Measurements from ENCODE around the gene OR2AT4. TPM values are rescaled to one million over a fixed set of nuclear protein-coding genes. Genes with fewer than 3 reads are reported as not detected.

The OR2AT4 gene
- total and polyA plus RNA-seq, 7 experiments from 2014 or later = not detected

DNA sequence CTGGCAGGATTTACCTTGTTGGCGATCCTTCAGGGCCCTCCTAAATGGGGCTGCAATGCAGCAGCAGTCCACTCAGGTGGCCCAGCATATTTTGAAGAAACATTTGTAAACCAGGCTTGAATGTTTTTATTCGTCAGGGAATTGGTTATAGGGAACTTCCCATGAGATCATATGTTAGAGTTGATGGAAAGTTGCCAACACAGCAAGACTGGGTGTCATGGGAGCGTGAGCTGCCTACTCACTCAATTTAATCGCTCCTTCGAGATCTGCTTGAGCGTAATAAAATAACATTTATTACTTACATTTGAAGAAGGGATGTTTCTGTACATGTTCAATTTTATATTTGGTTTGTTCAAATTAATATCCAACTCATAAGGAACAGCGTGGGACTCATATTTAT is 19.4 kb downstream of the OR2AT4 start:
- no peak for ATAC-seq
- DNase-seq = no peak
- H3K36me3 Mint-ChIP-seq = no peaks in the 10 kb centered on the region
- no peak overlapping the region for H3K27ac Mint-ChIP-seq
- H3K9me3 ChIP-seq (ENCODE audit: control insufficient read depth in 2 of 3, low read length in 3 of 3) = no peaks in the 10 kb centered on the region
- no peaks in the 10 kb centered on the region for H3K4me1 ChIP-seq (ENCODE audit: control insufficient read depth in 2 of 2, insufficient read depth in 2 of 2, low read length in 2 of 2)
- H3K27me3 Mint-ChIP-seq = peaks cover 18 to 26% (median 23%) of the 10 kb centered on the region in 5 donors
- H3K27ac ChIP-seq (ENCODE audit: low read depth, low read length) = no peak overlapping the region
- no peaks in the 10 kb centered on the region for H3K4me1 Mint-ChIP-seq
- H3K27me3 ChIP-seq (ENCODE audit: control insufficient read depth in 2 of 2, insufficient read depth in 2 of 2, low read length in 2 of 2) = no peaks in the 10 kb centered on the region
- ChIA-PET CTCF (no interaction called here), POLR2A (no interaction called here)
- H3K4me3 ChIP-seq (ENCODE audit: low read length) = no peak overlapping the region
- peaks cover 0 to 2% (median 0%) of the 10 kb centered on the region in 11 donors for H3K9me3 Mint-ChIP-seq
- intact Hi-C loops (cut with micrococcal nuclease) = no loop called here
- H3K4me3 Mint-ChIP-seq = no peak overlapping the region
- no peaks in the 10 kb centered on the region for H3K36me3 ChIP-seq (ENCODE audit: control insufficient read depth in 2 of 3, insufficient read depth in 3 of 3, low read length in 3 of 3)

DNA sequence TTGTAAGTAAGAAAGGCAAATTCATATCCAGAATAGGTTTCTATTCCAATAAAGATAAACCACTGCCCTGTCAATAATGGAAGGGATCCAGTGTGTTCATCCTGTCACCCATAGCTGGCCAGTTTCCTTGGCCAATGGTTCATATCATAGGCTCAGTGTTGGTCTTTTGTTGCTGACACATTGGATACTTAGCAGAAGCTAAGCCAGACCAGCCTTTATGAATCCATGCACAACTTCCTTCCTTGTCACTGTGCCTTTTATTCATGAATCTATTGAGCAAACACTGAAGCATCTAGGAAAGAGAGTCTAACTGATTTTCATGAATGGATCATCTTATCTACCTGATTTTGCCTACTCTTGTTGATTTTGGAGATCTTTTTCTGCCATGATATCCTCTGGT is 20.0 kb downstream of the OR2AT4 start:
- Histone ChIP-seq H3K27ac (ENCODE audit: low read depth, low read length) (no peak overlapping the region), H3K4me1 (ENCODE audit: control insufficient read depth in 2 of 2, insufficient read depth in 2 of 2, low read length in 2 of 2) (no peaks in the 10 kb centered on the region), H3K9me3 (ENCODE audit: control insufficient read depth in 2 of 3, low read length in 3 of 3) (no peaks in the 10 kb centered on the region), H3K36me3 (ENCODE audit: control insufficient read depth in 2 of 3, insufficient read depth in 3 of 3, low read length in 3 of 3) (no peaks in the 10 kb centered on the region), H3K4me3 (ENCODE audit: low read length) (no peak overlapping the region), H3K27me3 (ENCODE audit: control insufficient read depth in 2 of 2, insufficient read depth in 2 of 2, low read length in 2 of 2) (no peaks in the 10 kb centered on the region)
- DNase-seq = no peak
- H3K27me3 Mint-ChIP-seq = peaks cover 16 to 25% (median 23%) of the 10 kb centered on the region in 5 donors
- no peaks in the 10 kb centered on the region for H3K4me1 Mint-ChIP-seq
- no peak overlapping the region for H3K27ac Mint-ChIP-seq
- H3K4me3 Mint-ChIP-seq = no peak overlapping the region
- peaks cover 0 to 2% (median 0%) of the 10 kb centered on the region in 11 donors for H3K9me3 Mint-ChIP-seq
- ATAC-seq = no peak
- CTCF ChIA-PET = no interaction called here
- intact Hi-C loops (cut with micrococcal nuclease) = no loop called here
- no peaks in the 10 kb centered on the region for H3K36me3 Mint-ChIP-seq
- POLR2A ChIA-PET = no interaction called here

DNA sequence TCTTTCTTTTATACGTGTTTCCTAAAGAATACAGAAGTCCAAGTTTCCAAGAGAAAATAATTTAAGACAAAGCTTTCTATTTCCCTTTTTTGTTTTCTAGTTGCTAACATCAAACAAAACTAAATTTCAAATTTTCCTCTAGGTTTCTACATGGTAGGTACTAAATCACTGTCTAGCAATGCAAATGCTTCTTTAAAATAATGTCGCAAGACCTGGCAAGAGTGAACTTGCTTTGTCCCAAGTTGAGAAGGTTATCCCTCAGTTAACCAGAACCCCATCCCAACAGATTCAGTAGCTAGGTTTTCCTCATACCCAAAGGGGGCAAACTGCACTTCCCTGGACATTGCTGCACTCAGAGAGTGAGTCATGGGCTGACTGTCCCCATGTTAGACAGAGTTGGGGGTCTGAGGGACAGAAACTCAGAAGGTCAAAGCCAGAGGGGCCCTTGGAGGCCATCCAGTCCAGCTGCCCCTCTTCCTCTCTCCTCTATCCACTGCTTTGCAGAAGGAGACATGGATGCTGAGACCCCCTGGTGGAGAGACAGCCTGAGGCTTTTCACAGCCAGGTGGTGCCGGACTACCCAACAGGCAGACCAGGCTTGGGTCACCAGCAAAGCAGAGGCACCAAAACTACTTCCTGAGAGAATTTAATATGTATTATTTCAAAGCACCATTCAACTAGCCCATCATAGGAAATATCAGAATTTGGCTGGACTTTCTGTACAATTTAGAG is 23.1 kb downstream of the OR2AT4 start:
- intact Hi-C loops (cut with micrococcal nuclease) = no loop called here
- CTCF ChIA-PET = no interaction called here
- peaks cover 24 to 36% (median 30%) of the 10 kb centered on the region in 5 donors for H3K27me3 Mint-ChIP-seq

DNA sequence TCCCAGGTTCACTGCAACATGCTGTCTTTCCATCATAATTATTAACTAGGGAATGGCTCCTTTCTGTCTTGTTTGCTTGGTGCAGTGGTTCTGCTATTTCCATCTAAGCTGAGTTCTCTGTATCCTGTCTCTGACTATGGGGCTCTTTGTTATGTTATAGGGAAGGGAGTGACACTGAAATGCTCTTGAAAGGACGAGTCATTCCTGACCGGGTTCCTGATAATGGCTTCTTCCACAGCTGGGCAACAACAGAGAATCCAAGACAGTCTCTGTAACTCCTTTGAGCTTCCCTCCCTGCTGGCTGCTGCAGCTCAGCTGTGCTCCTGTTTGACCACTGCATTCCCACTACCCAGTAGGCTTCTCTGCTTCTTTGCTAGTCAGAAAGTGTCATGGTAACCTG is 24.1 kb downstream of the OR2AT4 start:
- ChIA-PET POLR2A (no interaction called here), CTCF (no interaction called here)
- Histone ChIP-seq H3K27ac (ENCODE audit: low read depth, low read length) (no peak overlapping the region), H3K4me3 (ENCODE audit: low read length) (no peak overlapping the region), H3K36me3 (ENCODE audit: control insufficient read depth in 2 of 3, insufficient read depth in 3 of 3, low read length in 3 of 3) (no peaks in the 10 kb centered on the region), H3K27me3 (ENCODE audit: control insufficient read depth in 2 of 2, insufficient read depth in 2 of 2, low read length in 2 of 2) (peaks cover 0 to 3% of the 10 kb centered on the region in 2 donors), H3K9me3 (ENCODE audit: control insufficient read depth in 2 of 3, low read length in 3 of 3) (peaks cover 0 to 4% (median 0%) of the 10 kb centered on the region in 3 experiments), H3K4me1 (ENCODE audit: control insufficient read depth in 2 of 2, insufficient read depth in 2 of 2, low read length in 2 of 2) (no peaks in the 10 kb centered on the region)
- H3K4me3 Mint-ChIP-seq = no peak overlapping the region
- intact Hi-C loops (cut with micrococcal nuclease) = no loop called here
- no peaks in the 10 kb centered on the region for H3K4me1 Mint-ChIP-seq
- DNase-seq (no peak), ATAC-seq (no peak)
- peaks cover 0 to 8% (median 0%) of the 10 kb centered on the region in 11 donors for H3K9me3 Mint-ChIP-seq
- H3K36me3 Mint-ChIP-seq = no peaks in the 10 kb centered on the region
- H3K27me3 Mint-ChIP-seq = peaks cover 29 to 38% (median 35%) of the 10 kb centered on the region in 5 donors
- no peak overlapping the region for H3K27ac Mint-ChIP-seq

More for the DNA sequence above, 23.1 kb downstream of the OR2AT4 start:
- Mint-ChIP-seq H3K27ac (no peak overlapping the region), H3K36me3 (no peaks in the 10 kb centered on the region), H3K9me3 (peaks cover 0 to 2% (median 0%) of the 10 kb centered on the region in 11 donors), H3K4me1 (no peaks in the 10 kb centered on the region), H3K4me3 (no peak overlapping the region)
- Histone ChIP-seq H3K27me3 (ENCODE audit: control insufficient read depth in 2 of 2, insufficient read depth in 2 of 2, low read length in 2 of 2) (no peaks in the 10 kb centered on the region), H3K27ac (ENCODE audit: low read depth, low read length) (no peak overlapping the region), H3K9me3 (ENCODE audit: control insufficient read depth in 2 of 3, low read length in 3 of 3) (peaks cover 0 to 1% (median 0%) of the 10 kb centered on the region in 3 experiments), H3K4me3 (ENCODE audit: low read length) (no peak overlapping the region), H3K36me3 (ENCODE audit: control insufficient read depth in 2 of 3, insufficient read depth in 3 of 3, low read length in 3 of 3) (no peaks in the 10 kb centered on the region), H3K4me1 (ENCODE audit: control insufficient read depth in 2 of 2, insufficient read depth in 2 of 2, low read length in 2 of 2) (no peaks in the 10 kb centered on the region)
- DNase-seq (no peak), ATAC-seq (no peak)
- POLR2A ChIA-PET = no interaction called here

DNA sequence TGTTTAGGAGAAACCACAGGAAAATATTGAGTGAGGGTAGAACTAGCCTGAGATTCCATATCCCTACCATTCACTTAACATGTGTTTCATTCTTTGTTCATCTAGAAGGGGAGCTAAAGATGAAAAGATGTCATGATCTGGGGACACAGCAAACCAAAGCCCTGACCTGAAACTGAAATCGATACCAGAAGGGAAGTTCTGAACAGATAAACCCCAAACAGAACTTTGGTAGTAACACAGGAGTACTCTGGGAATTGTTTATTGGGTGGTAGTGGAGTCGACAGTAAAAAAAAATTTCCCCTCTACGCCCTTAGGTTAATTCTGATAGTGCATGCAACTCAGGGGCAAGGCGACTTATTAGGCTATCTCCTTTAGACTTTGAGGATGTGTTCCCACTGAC is 27.2 kb downstream of the OR2AT4 start:
- intact Hi-C loops (cut with micrococcal nuclease) = no loop called here
- Mint-ChIP-seq H3K4me3 (no peak overlapping the region), H3K36me3 (no peaks in the 10 kb centered on the region), H3K9me3 (peaks cover 0 to 12% (median 2%) of the 10 kb centered on the region in 11 donors), H3K27ac (no peak overlapping the region), H3K27me3 (peaks cover 38 to 55% (median 48%) of the 10 kb centered on the region in 5 donors), H3K4me1 (no peaks in the 10 kb centered on the region)
- no peaks in the 10 kb centered on the region for H3K4me1 ChIP-seq (ENCODE audit: control insufficient read depth in 2 of 2, insufficient read depth in 2 of 2, low read length in 2 of 2)
- H3K27me3 ChIP-seq (ENCODE audit: control insufficient read depth in 2 of 2, insufficient read depth in 2 of 2, low read length in 2 of 2) = peaks cover 0 to 3% of the 10 kb centered on the region in 2 donors
- H3K27ac ChIP-seq (ENCODE audit: low read depth, low read length) = no peak overlapping the region
- peaks cover 0 to 4% (median 0%) of the 10 kb centered on the region in 3 experiments for H3K9me3 ChIP-seq (ENCODE audit: control insufficient read depth in 2 of 3, low read length in 3 of 3)
- ChIA-PET POLR2A (no interaction called here), CTCF (no interaction called here)
- DNase-seq (no peak), ATAC-seq (no peak)
- H3K36me3 ChIP-seq (ENCODE audit: control insufficient read depth in 2 of 3, insufficient read depth in 3 of 3, low read length in 3 of 3) = no peaks in the 10 kb centered on the region
- no peak overlapping the region for H3K4me3 ChIP-seq (ENCODE audit: low read length)

DNA sequence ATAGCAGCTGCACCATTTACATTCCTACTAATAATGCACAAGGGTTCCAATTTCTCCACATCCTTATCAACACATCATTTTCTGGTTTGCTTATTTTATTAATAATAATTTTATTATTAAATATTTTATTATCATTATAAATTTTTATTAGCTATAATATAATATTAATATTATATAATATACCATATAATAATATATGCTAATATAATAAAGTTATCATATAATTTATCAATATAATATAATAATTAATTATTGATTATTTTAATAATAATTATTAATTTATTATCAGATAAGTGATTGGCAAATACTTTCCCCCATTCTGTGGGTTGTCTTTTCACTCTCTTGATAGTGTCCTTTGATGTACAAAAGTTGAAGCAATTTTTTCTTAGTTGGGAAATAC is 27.7 kb downstream of the OR2AT4 start:
- H3K4me1 ChIP-seq (ENCODE audit: control insufficient read depth in 2 of 2, insufficient read depth in 2 of 2, low read length in 2 of 2) = no peaks in the 10 kb centered on the region
- intact Hi-C loops (cut with micrococcal nuclease) = no loop called here
- ChIA-PET CTCF (no interaction called here), POLR2A (no interaction called here)
- H3K4me3 ChIP-seq (ENCODE audit: low read length) = no peak overlapping the region
- DNase-seq (no peak), ATAC-seq (no peak)
- no peaks in the 10 kb centered on the region for H3K36me3 Mint-ChIP-seq
- no peaks in the 10 kb centered on the region for H3K4me1 Mint-ChIP-seq
- peaks cover 0 to 4% (median 0%) of the 10 kb centered on the region in 3 experiments for H3K9me3 ChIP-seq (ENCODE audit: control insufficient read depth in 2 of 3, low read length in 3 of 3)
- H3K9me3 Mint-ChIP-seq = peaks cover 0 to 12% (median 2%) of the 10 kb centered on the region in 11 donors
- no peak overlapping the region for H3K27ac Mint-ChIP-seq
- no peak overlapping the region for H3K4me3 Mint-ChIP-seq
- peaks cover 0 to 3% of the 10 kb centered on the region in 2 donors for H3K27me3 ChIP-seq (ENCODE audit: control insufficient read depth in 2 of 2, insufficient read depth in 2 of 2, low read length in 2 of 2)
- H3K27me3 Mint-ChIP-seq = peaks cover 38 to 55% (median 48%) of the 10 kb centered on the region in 5 donors
- H3K27ac ChIP-seq (ENCODE audit: low read depth, low read length) = no peak overlapping the region
- H3K36me3 ChIP-seq (ENCODE audit: control insufficient read depth in 2 of 3, insufficient read depth in 3 of 3, low read length in 3 of 3) = no peaks in the 10 kb centered on the region

DNA sequence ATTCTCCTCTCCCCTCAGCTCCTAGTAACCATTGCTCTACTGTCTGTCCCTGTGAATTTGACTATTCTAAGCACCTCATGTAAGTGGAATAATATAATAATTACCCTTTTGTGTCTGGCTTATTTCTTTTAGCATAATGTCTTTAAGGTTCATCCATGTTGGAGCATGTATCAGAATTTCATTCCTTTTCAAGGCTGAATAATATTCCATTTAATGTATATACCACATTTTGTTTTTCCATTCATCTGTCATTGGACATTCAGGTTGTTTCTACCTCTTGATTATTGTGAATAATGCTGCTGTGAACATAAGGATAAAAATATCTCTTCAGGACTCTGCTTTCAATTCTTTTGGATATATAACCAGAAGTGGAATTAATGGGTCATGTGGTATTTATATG is 28.1 kb downstream of the OR2AT4 start:
- H3K36me3 ChIP-seq (ENCODE audit: control insufficient read depth in 2 of 3, insufficient read depth in 3 of 3, low read length in 3 of 3) = no peaks in the 10 kb centered on the region
- DNase-seq = no peak
- H3K27ac ChIP-seq (ENCODE audit: low read depth, low read length) = no peak overlapping the region
- H3K27me3 ChIP-seq (ENCODE audit: control insufficient read depth in 2 of 2, insufficient read depth in 2 of 2, low read length in 2 of 2) = peaks cover 0 to 3% of the 10 kb centered on the region in 2 donors
- POLR2A ChIA-PET = no interaction called here
- Mint-ChIP-seq H3K27me3 (peaks cover 38 to 55% (median 48%) of the 10 kb centered on the region in 5 donors), H3K4me1 (no peaks in the 10 kb centered on the region), H3K9me3 (peaks cover 0 to 12% (median 2%) of the 10 kb centered on the region in 11 donors), H3K36me3 (no peaks in the 10 kb centered on the region), H3K4me3 (no peak overlapping the region), H3K27ac (no peak overlapping the region)
- no peak for ATAC-seq
- H3K9me3 ChIP-seq (ENCODE audit: control insufficient read depth in 2 of 3, low read length in 3 of 3) = peaks cover 0 to 4% (median 0%) of the 10 kb centered on the region in 3 experiments
- intact Hi-C loops (cut with micrococcal nuclease) = no loop called here
- CTCF ChIA-PET = no interaction called here
- no peaks in the 10 kb centered on the region for H3K4me1 ChIP-seq (ENCODE audit: control insufficient read depth in 2 of 2, insufficient read depth in 2 of 2, low read length in 2 of 2)
- no peak overlapping the region for H3K4me3 ChIP-seq (ENCODE audit: low read length)

Measured in naive thymus-derived CD4-positive, alpha-beta T cell (primary cell).